ENCODE data around the gene IGSF23. TPM values are rescaled to one million over a fixed set of nuclear protein-coding genes. Genes with fewer than 3 reads are reported as not detected.
A peak's percentile ranks its signal among the peaks of the same experiment; 100 is the strongest.

The IGSF23 gene
- total RNA-seq, 1 donor from 2014 or later, result not detected

GRCh38 chr19:44641501-44642265 lies 28.3 kb downstream of the IGSF23 start:
- no peak for DNase-seq (ENCODE audit: low spot score)
- Mint-ChIP-seq H3K36me3 (ENCODE audit: low read depth) (no peaks in the 10 kb centered on the region), H3K27ac (ENCODE audit: unreplicated experiment) (no peak overlapping the region), H3K27me3 (ENCODE audit: low read depth) (no peaks in the 10 kb centered on the region), H3K4me3 (ENCODE audit: unreplicated experiment) (no peak overlapping the region), H3K9me3 (ENCODE audit: low read depth) (no peaks in the 10 kb centered on the region), H3K4me1 (ENCODE audit: low read depth) (peaks cover 42% of the 10 kb centered on the region)
- TF ChIP-seq CTCF (IDR thresholded peaks at IDR 0.05), result no peak

GRCh38 chr19:44642377-44642776 lies 29.0 kb downstream of the IGSF23 start:
- Mint-ChIP-seq H3K4me1 (ENCODE audit: low read depth) (peaks cover 47% of the 10 kb centered on the region), H3K4me3 (ENCODE audit: unreplicated experiment) (no peak overlapping the region), H3K27me3 (ENCODE audit: low read depth) (no peaks in the 10 kb centered on the region), H3K27ac (ENCODE audit: unreplicated experiment) (no peak overlapping the region), H3K9me3 (ENCODE audit: low read depth) (no peaks in the 10 kb centered on the region), H3K36me3 (ENCODE audit: low read depth) (no peaks in the 10 kb centered on the region)
- TF ChIP-seq CTCF (IDR thresholded peaks at IDR 0.05), result no peak
- no peak for DNase-seq (ENCODE audit: low spot score)

GRCh38 chr19:44643605-44644401 lies 30.4 kb downstream of the IGSF23 start, which contains the start of gene PVR:
Gene PVR (plus strand): TSS chr19:44643910. CDS start chr19:44644097, 187 bp downstream.
- Mint-ChIP-seq H3K4me3 (ENCODE audit: unreplicated experiment) (peak within 1 kb of the TSS; percentile 90), H3K27me3 (ENCODE audit: low read depth) (no peaks in the 10 kb centered on the region), H3K36me3 (ENCODE audit: low read depth) (peaks cover 4% of the 10 kb centered on the region), H3K4me1 (ENCODE audit: low read depth) (peaks cover 52% of the 10 kb centered on the region), H3K9me3 (ENCODE audit: low read depth) (no peaks in the 10 kb centered on the region), H3K27ac (ENCODE audit: unreplicated experiment) (peak within 1 kb of the TSS; percentile 90)
- peak; percentile 54 for TF ChIP-seq CTCF (IDR thresholded peaks at IDR 0.05)
- no peak for DNase-seq (ENCODE audit: low spot score)

- H3K4me1 Mint-ChIP-seq (ENCODE audit: low read depth), result peaks cover 50% of the 10 kb centered on the region
- H3K4me3 Mint-ChIP-seq (ENCODE audit: unreplicated experiment), result peak overlapping the region; percentile 90
- H3K9me3 Mint-ChIP-seq (ENCODE audit: low read depth), result no peaks in the 10 kb centered on the region
- H3K36me3 Mint-ChIP-seq (ENCODE audit: low read depth), result peaks cover 5% of the 10 kb centered on the region
- TF ChIP-seq CTCF (IDR thresholded peaks at IDR 0.05), result no peak
- no peak for DNase-seq (ENCODE audit: low spot score)
- peak overlapping the region; percentile 90 for H3K27ac Mint-ChIP-seq (ENCODE audit: unreplicated experiment)
- H3K27me3 Mint-ChIP-seq (ENCODE audit: low read depth), result no peaks in the 10 kb centered on the region
Measured at GRCh38 chr19:44644402-44645016, 31.1 kb downstream of the IGSF23 start.

All from chondrocyte (in vitro differentiated cells).